ENCODE data around the gene CLIC5. TPM values are rescaled to one million over a fixed set of nuclear protein-coding genes. Genes with fewer than 3 reads are reported as not detected.

Gene CLIC5
- total RNA-seq, 1 experiment from 2014 or later: 0.05 TPM

- Histone ChIP-seq H3K27ac (ENCODE audit: low read length) (no peak overlapping the region), H3K36me3 (ENCODE audit: control insufficient read depth, insufficient read depth, low read length) (no peaks in the 10 kb centered on the region), H3K9me3 (ENCODE audit: control insufficient read depth, insufficient read depth, low read depth, low read length) (no peaks in the 10 kb centered on the region), H3K4me1 (ENCODE audit: control insufficient read depth, insufficient read depth, low read length) (no peaks in the 10 kb centered on the region), H3K27me3 (ENCODE audit: control insufficient read depth, insufficient read depth, low read length) (0 out of 2 replicates have a peak, but pooled peaks cover 2% of the 10 kb centered on the region), H3K4me3 (ENCODE audit: low read depth in 2 of 2, low read length in 2 of 2) (no peak overlapping the region)
- POLR2A ChIA-PET: no interaction called here
- DNase-seq (ENCODE audit: low read depth, low spot score) (no peak), ATAC-seq (no peak)
- in situ Hi-C loops (cut with HindIII; ENCODE audit: low pct_unique_long_range_greater_than_20kb, low sequenced_read_pairs) (no loop called here), intact Hi-C loops (cut with micrococcal nuclease; ENCODE audit: unreplicated experiment) (no loop called here)
- no TSS peak for BruUV-seq (replicated peaks)
- TF ChIP-seq TCF7L2 (IDR thresholded peaks at IDR 0.05; ENCODE audit: low read depth, low read length): no peak
- no peak for TF ChIP-seq CTCF (IDR thresholded peaks at IDR 0.05)
- TF ChIP-seq REST (IDR thresholded peaks at IDR 0.05; ENCODE audit: insufficient read depth in 1 of 2, low read depth in 2 of 2, low read length in 1 of 2): no peak
- no peak for TF ChIP-seq SIN3A (IDR thresholded peaks at IDR 0.05; ENCODE audit: borderline replicate concordance, insufficient read depth, low read depth, low read length)
- TF ChIP-seq POLR2AphosphoS5 (IDR thresholded peaks at IDR 0.05; ENCODE audit: low read depth, low read length): no peak
- CTCF ChIA-PET: no interaction called here
Measured at GRCh38 chr6:45965792-45966191, 49.9 kb downstream of the CLIC5 start.

GRCh38 chr6:45965007-45965406 lies 50.7 kb downstream of the CLIC5 start:
- BruUV-seq (replicated peaks): no TSS peak
- in situ Hi-C loops (cut with HindIII; ENCODE audit: low pct_unique_long_range_greater_than_20kb, low sequenced_read_pairs) (no loop called here), intact Hi-C loops (cut with micrococcal nuclease; ENCODE audit: unreplicated experiment) (no loop called here)
- ATAC-seq: no peak
- Histone ChIP-seq H3K36me3 (ENCODE audit: control insufficient read depth, insufficient read depth, low read length) (no peaks in the 10 kb centered on the region), H3K4me1 (ENCODE audit: control insufficient read depth, insufficient read depth, low read length) (no peaks in the 10 kb centered on the region), H3K9me3 (ENCODE audit: control insufficient read depth, insufficient read depth, low read depth, low read length) (no peaks in the 10 kb centered on the region), H3K4me3 (ENCODE audit: low read depth in 2 of 2, low read length in 2 of 2) (no peak overlapping the region), H3K27ac (ENCODE audit: low read length) (no peak overlapping the region), H3K27me3 (ENCODE audit: control insufficient read depth, insufficient read depth, low read length) (0 out of 2 replicates have a peak, but pooled peaks cover 2% of the 10 kb centered on the region)
- TF ChIP-seq TCF7L2 (IDR thresholded peaks at IDR 0.05; ENCODE audit: low read depth, low read length): no peak
- TF ChIP-seq CTCF (IDR thresholded peaks at IDR 0.05): no peak
- no peak for TF ChIP-seq SIN3A (IDR thresholded peaks at IDR 0.05; ENCODE audit: borderline replicate concordance, insufficient read depth, low read depth, low read length)
- no peak for TF ChIP-seq REST (IDR thresholded peaks at IDR 0.05; ENCODE audit: insufficient read depth in 1 of 2, low read depth in 2 of 2, low read length in 1 of 2)
- TF ChIP-seq POLR2AphosphoS5 (IDR thresholded peaks at IDR 0.05; ENCODE audit: low read depth, low read length): no peak
- CTCF ChIA-PET: no interaction called here
- DNase-seq (ENCODE audit: low read depth, low spot score): no peak
- POLR2A ChIA-PET: no interaction called here

All from Panc1 (cell line).